IPS-11a (cell line): ENCODE measurements around the gene NUTM2A.
"Not testable (repeated sequence)": the region's sequence is repeated elsewhere in the genome, so short reads cannot be mapped to it uniquely, and the experiment has no call there.

Experiments used
- H3K4me3 ChIP-seq: one replicate; pipeline ENCODE4 v1.5.1; 2013; ENCODE audit warnings: low read depth, low read length, control low read depth

NUTM2A gene

DNA sequence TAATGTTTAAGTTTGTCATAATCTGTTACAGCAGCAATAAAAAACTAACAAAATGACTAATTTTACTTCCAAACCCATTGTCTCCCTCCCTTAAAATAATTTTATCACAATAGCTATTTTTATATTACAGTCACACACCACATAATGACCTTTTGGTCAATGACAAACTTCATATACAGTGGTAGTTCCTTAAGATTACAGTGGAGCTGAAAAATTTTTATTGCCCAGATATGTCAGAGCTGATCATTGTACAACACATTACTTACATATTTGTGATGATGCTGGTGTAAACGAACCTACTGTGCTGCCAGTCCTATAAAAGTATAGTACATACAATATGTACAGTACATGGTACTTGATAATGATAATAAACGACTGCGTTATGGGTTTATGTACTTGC, 22.1 kb downstream of the NUTM2A start:
- H3K4me3 ChIP-seq = not testable (repeated sequence)

DNA sequence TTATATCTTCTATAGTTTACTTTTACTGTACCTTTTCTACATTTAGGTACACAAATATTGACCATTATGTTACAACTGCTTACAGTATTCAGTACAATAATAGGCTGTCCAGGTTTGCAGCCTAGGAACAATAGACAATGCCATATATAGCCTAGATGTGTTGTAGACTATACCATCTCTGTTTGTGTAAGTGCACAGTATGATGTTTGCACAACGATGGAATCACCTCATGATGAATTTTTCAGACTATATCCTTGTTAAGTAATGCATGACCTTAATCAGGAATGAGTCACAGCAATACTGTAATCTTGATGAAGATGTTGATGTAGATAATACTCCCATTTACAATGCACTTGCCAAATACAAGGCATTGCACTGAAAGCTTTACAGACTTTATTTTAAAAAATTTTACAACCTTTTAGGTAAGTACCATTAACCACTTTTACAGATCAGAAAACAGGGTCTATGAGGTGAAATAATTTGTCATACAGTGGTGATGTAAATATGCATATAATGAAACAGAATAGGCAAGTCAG, 23.6 kb downstream of the NUTM2A start:
- not testable (repeated sequence) for H3K4me3 ChIP-seq

DNA sequence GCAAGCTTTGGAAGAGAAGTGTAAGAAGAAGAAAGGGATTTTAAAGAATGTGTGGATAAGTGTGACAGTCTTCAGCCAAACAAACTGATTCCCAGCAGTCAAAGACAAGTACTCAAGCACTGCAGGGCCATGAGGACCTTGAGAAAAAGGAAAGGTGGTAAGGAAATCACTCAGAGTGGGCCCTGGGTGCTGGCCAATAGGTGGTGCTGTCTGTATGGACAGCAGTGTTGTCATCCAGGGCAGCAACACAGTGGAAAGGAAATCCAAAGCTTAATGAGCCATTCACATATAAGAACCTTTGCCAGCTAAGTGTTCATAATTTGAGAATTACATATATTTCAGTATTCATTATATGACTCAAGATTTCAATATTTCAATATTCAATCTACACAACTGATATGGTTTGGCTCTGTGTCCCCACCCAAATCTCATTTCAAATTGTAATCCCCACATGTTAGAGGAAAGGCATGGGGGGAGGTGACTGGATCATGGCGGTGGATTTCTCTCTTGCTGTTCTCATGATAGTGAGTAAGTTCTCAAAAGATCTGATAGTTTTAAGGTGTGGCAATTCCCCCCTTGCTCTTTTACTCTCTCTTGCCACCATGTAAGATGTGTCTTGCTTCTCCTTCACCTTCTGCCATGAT, 55.6 kb downstream of the NUTM2A start:
- H3K4me3 ChIP-seq = not testable (repeated sequence)
